ENCODE data around the gene SIAH3. TPM values are rescaled to one million over a fixed set of nuclear protein-coding genes. Genes with fewer than 3 reads are reported as not detected.
"Not testable (repeated sequence)": the region's sequence is repeated elsewhere in the genome, so short reads cannot be mapped to it uniquely, and the experiment has no call there.

The SIAH3 gene
- polyA plus RNA-seq, 4 donors, result 0.81 to 0.97 (median 0.91) TPM

- DNase-seq (ENCODE audit: low read depth in 4 of 4, low spot score in 2 of 4), result no peak
Measured at GRCh38 chr13:45784755-45785675, 66.5 kb downstream of the SIAH3 start.

GRCh38 chr13:45783346-45784043 is 68.1 kb downstream of the SIAH3 start:
- DNase-seq (ENCODE audit: low read depth in 4 of 4, low spot score in 2 of 4), result no peak

- DNase-seq (ENCODE audit: low read depth in 4 of 4, low spot score in 2 of 4), result no peak
Measured at GRCh38 chr13:45782327-45783045, 69.1 kb downstream of the SIAH3 start.

- no peak for DNase-seq (ENCODE audit: low read depth in 4 of 4, low spot score in 2 of 4)
Measured at GRCh38 chr13:45781553-45782326, 69.8 kb downstream of the SIAH3 start.

GRCh38 chr13:45779901-45780300 is 71.7 kb downstream of the SIAH3 start:
- DNase-seq (ENCODE audit: low read depth in 4 of 4, low spot score in 2 of 4), result no peak

GRCh38 chr13:45778882-45779281 is 72.7 kb downstream of the SIAH3 start:
- no peak for DNase-seq (ENCODE audit: low read depth in 4 of 4, low spot score in 2 of 4)

GRCh38 chr13:45776748-45777147 is 74.8 kb downstream of the SIAH3 start:
- DNase-seq (ENCODE audit: low read depth in 4 of 4, low spot score in 2 of 4), result no peak

- no peak for DNase-seq (ENCODE audit: low read depth in 4 of 4, low spot score in 2 of 4)
Measured at GRCh38 chr13:45775401-45775963, 76.1 kb downstream of the SIAH3 start.

GRCh38 chr13:45773944-45774343 is 77.6 kb downstream of the SIAH3 start:
- no peak for DNase-seq (ENCODE audit: low read depth in 4 of 4, low spot score in 2 of 4)

- DNase-seq (ENCODE audit: low read depth in 4 of 4, low spot score in 2 of 4), result no peak
Measured at GRCh38 chr13:45773236-45773635, 78.3 kb downstream of the SIAH3 start.

- DNase-seq (ENCODE audit: low read depth in 4 of 4, low spot score in 2 of 4), result no peak
Measured at GRCh38 chr13:45770886-45771285, 80.7 kb downstream of the SIAH3 start.

- DNase-seq (ENCODE audit: low read depth in 4 of 4, low spot score in 2 of 4), result no peak
Measured at GRCh38 chr13:45768656-45769479, 82.7 kb downstream of the SIAH3 start.

GRCh38 chr13:45765464-45765863 is 86.1 kb downstream of the SIAH3 start:
- DNase-seq (ENCODE audit: low read depth in 4 of 4, low spot score in 2 of 4), result no peak

GRCh38 chr13:45763419-45763818 is 88.1 kb downstream of the SIAH3 start:
- DNase-seq (ENCODE audit: low read depth in 4 of 4, low spot score in 2 of 4), result no peak

- not testable (repeated sequence) for DNase-seq (ENCODE audit: low read depth in 4 of 4, low spot score in 2 of 4)
Measured at GRCh38 chr13:45757589-45757988, 94.0 kb downstream of the SIAH3 start.

- not testable (repeated sequence) for DNase-seq (ENCODE audit: low read depth in 4 of 4, low spot score in 2 of 4)
Measured at GRCh38 chr13:45756498-45756897, 95.1 kb downstream of the SIAH3 start.

- no peak for DNase-seq (ENCODE audit: low read depth in 4 of 4, low spot score in 2 of 4)
Measured at GRCh38 chr13:45752510-45752909, 99.0 kb downstream of the SIAH3 start.

GRCh38 chr13:45751885-45752284 is 99.7 kb downstream of the SIAH3 start:
- no peak for DNase-seq (ENCODE audit: low read depth in 4 of 4, low spot score in 2 of 4)

- DNase-seq (ENCODE audit: low read depth in 4 of 4, low spot score in 2 of 4), result no peak
Measured at GRCh38 chr13:45750566-45750965, 101.0 kb downstream of the SIAH3 start.

Data from left renal cortex interstitium (tissue), 4 donors.